ENCODE data around the gene KAT7. TPM values are rescaled to one million over a fixed set of nuclear protein-coding genes. Genes with fewer than 3 reads are reported as not detected.

KAT7 gene
- total and polyA plus RNA-seq, 2 experiments from 2014 or later = 31.0 to 187 TPM

- Histone ChIP-seq H3K27me3 (ENCODE audit: insufficient read depth) (no peaks in the 10 kb centered on the region), H3K4me2 (no peak overlapping the region), H3K79me2 (replicated peaks; ENCODE audit: insufficient read depth) (peaks cover 84% of the 10 kb centered on the region), H3K36me3 (ENCODE audit: insufficient read depth) (peaks cover 53% of the 10 kb centered on the region), H3K4me3 (no peak overlapping the region), H3K27ac (ENCODE audit: low read depth) (no peak overlapping the region), H3F3A (replicated peaks; ENCODE audit: low read depth) (no peaks in the 10 kb centered on the region), H3K9me2 (ENCODE audit: insufficient read depth) (no peaks in the 10 kb centered on the region), H3K4me1 (ENCODE audit: insufficient read depth) (no peaks in the 10 kb centered on the region), H4K20me1 (replicated peaks; ENCODE audit: insufficient read depth) (peaks cover 19% of the 10 kb centered on the region), H2AFZ (no peak overlapping the region)
- Mint-ChIP-seq H3K9me3 (no peaks in the 10 kb centered on the region; the same call in 2 of the 3 replicates), H3K36me3 (ENCODE audit: low read depth) (peaks cover 72% of the 10 kb centered on the region), H3K27ac (0 out of 2 replicates have a peak overlapping the region, but pooled peaks have one; percentile 65), H3K27me3 (ENCODE audit: insufficient read depth, low read depth, poor library complexity) (no peaks in the 10 kb centered on the region), H3K4me1 (0 out of 3 replicates have a peak, but pooled peaks cover 3% of the 10 kb centered on the region), H3K4me3 (no peak overlapping the region)
- ATAC-seq (no peak), DNase-seq (ENCODE audit: low spot score) (no peak)
- TF ChIP-seq STAT1 (IDR thresholded peaks at IDR 0.05; ENCODE audit: unreplicated experiment) (no peak), JUNB (IDR thresholded peaks at IDR 0.05; ENCODE audit: unreplicated experiment) (no peak), CREB1 (CRISPR knock-in tag; IDR thresholded peaks at IDR 0.05; ENCODE audit: low read depth) (no peak)
These were observed 9.7 kb downstream of the KAT7 start for GRCh38 chr17:49798182-49798581.

DNA sequence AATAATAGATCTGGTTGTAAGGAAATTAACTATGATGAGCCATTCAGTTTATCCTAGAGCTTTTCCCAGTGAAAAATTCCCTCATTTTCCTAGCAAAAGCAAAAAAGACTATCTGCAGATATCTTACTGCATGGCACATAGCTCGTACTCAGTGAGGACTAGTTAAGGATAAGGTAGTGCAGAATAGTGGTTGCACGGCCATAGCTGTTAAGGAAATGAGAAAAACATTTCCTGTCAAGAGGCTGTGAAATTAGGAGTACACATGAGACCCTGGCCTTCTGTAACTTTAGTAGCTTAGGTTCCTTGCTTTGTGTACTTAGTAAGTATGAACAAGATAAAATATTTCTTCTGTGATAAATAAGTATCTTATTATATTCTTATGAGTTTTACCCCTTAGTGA lies 10.3 kb downstream of the KAT7 start:
- H4K20me1 ChIP-seq (replicated peaks; ENCODE audit: insufficient read depth) = peaks cover 19% of the 10 kb centered on the region
- H3K27ac ChIP-seq (ENCODE audit: low read depth) = no peak overlapping the region
- no peak for ATAC-seq
- no peak overlapping the region for H3K4me3 ChIP-seq
- H3K36me3 ChIP-seq (ENCODE audit: insufficient read depth) = peaks cover 52% of the 10 kb centered on the region
- Mint-ChIP-seq H3K9me3 (no peaks in the 10 kb centered on the region; the same call in 2 of the 3 replicates), H3K27ac (no peak overlapping the region), H3K36me3 (ENCODE audit: low read depth) (peaks cover 70% of the 10 kb centered on the region), H3K4me3 (no peak overlapping the region), H3K27me3 (ENCODE audit: insufficient read depth, low read depth, poor library complexity) (no peaks in the 10 kb centered on the region), H3K4me1 (0 out of 3 replicates have a peak, but pooled peaks cover 3% of the 10 kb centered on the region)
- H3K4me2 ChIP-seq = no peak overlapping the region
- no peaks in the 10 kb centered on the region for H3F3A ChIP-seq (replicated peaks; ENCODE audit: low read depth)
- no peaks in the 10 kb centered on the region for H3K4me1 ChIP-seq (ENCODE audit: insufficient read depth)
- H2AFZ ChIP-seq = no peak overlapping the region
- no peaks in the 10 kb centered on the region for H3K9me2 ChIP-seq (ENCODE audit: insufficient read depth)
- no peak for DNase-seq (ENCODE audit: low spot score)
- H3K27me3 ChIP-seq (ENCODE audit: insufficient read depth) = no peaks in the 10 kb centered on the region
- H3K79me2 ChIP-seq (replicated peaks; ENCODE audit: insufficient read depth) = peaks cover 84% of the 10 kb centered on the region
- TF ChIP-seq NANOG (IDR thresholded peaks at IDR 0.05; ENCODE audit: borderline replicate concordance) = no peak
- TF ChIP-seq JUNB (IDR thresholded peaks at IDR 0.05; ENCODE audit: unreplicated experiment) = no peak
- TF ChIP-seq EZH2phosphoT487 (IDR thresholded peaks at IDR 0.05; ENCODE audit: unreplicated experiment) = no peak
- TF ChIP-seq STAT1 (IDR thresholded peaks at IDR 0.05; ENCODE audit: unreplicated experiment) = no peak
- no peak for TF ChIP-seq POLR2AphosphoS5 (IDR thresholded peaks at IDR 0.05; ENCODE audit: low read depth)

GRCh38 chr17:49809056-49809455 lies 20.6 kb downstream of the KAT7 start:
- TF ChIP-seq CREB1 (CRISPR knock-in tag; IDR thresholded peaks at IDR 0.05; ENCODE audit: low read depth) (no peak), JUNB (IDR thresholded peaks at IDR 0.05; ENCODE audit: unreplicated experiment) (no peak), ZNF114 (CRISPR knock-in tag; IDR thresholded peaks at IDR 0.05) (no peak)
- TF ChIP-seq, protein P1, sequence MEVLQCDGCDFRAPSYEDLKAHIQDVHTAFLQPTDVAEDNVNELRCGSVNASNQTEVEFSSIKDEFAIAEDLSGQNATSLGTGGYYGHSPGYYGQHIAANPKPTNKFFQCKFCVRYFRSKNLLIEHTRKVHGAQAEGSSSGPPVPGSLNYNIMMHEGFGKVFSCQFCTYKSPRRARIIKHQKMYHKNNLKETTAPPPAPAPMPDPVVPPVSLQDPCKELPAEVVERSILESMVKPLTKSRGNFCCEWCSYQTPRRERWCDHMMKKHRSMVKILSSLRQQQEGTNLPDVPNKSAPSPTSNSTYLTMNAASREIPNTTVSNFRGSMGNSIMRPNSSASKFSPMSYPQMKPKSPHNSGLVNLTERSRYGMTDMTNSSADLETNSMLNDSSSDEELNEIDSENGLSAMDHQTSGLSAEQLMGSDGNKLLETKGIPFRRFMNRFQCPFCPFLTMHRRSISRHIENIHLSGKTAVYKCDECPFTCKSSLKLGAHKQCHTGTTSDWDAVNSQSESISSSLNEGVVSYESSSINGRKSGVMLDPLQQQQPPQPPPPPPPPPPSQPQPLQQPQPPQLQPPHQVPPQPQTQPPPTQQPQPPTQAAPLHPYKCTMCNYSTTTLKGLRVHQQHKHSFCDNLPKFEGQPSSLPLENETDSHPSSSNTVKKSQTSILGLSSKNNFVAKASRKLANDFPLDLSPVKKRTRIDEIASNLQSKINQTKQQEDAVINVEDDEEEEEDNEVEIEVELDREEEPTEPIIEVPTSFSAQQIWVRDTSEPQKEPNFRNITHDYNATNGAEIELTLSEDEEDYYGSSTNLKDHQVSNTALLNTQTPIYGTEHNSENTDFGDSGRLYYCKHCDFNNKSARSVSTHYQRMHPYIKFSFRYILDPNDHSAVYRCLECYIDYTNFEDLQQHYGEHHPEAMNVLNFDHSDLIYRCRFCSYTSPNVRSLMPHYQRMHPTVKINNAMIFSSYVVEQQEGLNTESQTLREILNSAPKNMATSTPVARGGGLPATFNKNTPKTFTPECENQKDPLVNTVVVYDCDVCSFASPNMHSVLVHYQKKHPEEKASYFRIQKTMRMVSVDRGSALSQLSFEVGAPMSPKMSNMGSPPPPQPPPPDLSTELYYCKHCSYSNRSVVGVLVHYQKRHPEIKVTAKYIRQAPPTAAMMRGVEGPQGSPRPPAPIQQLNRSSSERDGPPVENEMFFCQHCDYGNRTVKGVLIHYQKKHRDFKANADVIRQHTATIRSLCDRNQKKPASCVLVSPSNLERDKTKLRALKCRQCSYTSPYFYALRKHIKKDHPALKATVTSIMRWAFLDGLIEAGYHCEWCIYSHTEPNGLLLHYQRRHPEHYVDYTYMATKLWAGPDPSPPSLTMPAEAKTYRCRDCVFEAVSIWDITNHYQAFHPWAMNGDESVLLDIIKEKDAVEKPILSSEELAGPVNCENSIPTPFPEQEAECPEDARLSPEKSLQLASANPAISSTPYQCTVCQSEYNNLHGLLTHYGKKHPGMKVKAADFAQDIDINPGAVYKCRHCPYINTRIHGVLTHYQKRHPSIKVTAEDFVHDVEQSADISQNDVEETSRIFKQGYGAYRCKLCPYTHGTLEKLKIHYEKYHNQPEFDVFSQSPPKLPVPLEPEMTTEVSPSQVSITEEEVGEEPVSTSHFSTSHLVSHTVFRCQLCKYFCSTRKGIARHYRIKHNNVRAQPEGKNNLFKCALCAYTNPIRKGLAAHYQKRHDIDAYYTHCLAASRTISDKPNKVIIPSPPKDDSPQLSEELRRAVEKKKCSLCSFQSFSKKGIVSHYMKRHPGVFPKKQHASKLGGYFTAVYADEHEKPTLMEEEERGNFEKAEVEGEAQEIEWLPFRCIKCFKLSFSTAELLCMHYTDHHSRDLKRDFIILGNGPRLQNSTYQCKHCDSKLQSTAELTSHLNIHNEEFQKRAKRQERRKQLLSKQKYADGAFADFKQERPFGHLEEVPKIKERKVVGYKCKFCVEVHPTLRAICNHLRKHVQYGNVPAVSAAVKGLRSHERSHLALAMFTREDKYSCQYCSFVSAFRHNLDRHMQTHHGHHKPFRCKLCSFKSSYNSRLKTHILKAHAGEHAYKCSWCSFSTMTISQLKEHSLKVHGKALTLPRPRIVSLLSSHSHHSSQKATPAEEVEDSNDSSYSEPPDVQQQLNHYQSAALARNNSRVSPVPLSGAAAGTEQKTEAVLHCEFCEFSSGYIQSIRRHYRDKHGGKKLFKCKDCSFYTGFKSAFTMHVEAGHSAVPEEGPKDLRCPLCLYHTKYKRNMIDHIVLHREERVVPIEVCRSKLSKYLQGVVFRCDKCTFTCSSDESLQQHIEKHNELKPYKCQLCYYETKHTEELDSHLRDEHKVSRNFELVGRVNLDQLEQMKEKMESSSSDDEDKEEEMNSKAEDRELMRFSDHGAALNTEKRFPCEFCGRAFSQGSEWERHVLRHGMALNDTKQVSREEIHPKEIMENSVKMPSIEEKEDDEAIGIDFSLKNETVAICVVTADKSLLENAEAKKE (CRISPR knock-in tag; IDR thresholded peaks at IDR 0.05) = no peak
- no peak for DNase-seq (ENCODE audit: low spot score)
- Histone ChIP-seq H3K36me3 (ENCODE audit: insufficient read depth) (peaks cover 9% of the 10 kb centered on the region; the same call in 1 of the 2 replicates), H3K79me2 (replicated peaks; ENCODE audit: insufficient read depth) (peaks cover 48% of the 10 kb centered on the region), H3K27ac (ENCODE audit: low read depth) (peak overlapping the region; percentile 20; the same call in 1 of the 2 replicates), H3K4me3 (no peak overlapping the region), H3K27me3 (ENCODE audit: insufficient read depth) (no peaks in the 10 kb centered on the region), H4K20me1 (replicated peaks; ENCODE audit: insufficient read depth) (no peaks in the 10 kb centered on the region), H3K9me2 (ENCODE audit: insufficient read depth) (no peaks in the 10 kb centered on the region), H3K4me1 (ENCODE audit: insufficient read depth) (peaks cover 26% of the 10 kb centered on the region), H3F3A (replicated peaks; ENCODE audit: low read depth) (0 out of 2 replicates have a peak, but pooled peaks cover under 1% of the 10 kb centered on the region), H3K4me2 (no peak overlapping the region; the same call in 1 of the 2 replicates), H2AFZ (no peak overlapping the region)
- H3K36me3 Mint-ChIP-seq (ENCODE audit: low read depth) = peaks cover 67% of the 10 kb centered on the region
- peaks cover 29% of the 10 kb centered on the region for H3K4me1 Mint-ChIP-seq
- H3K27ac Mint-ChIP-seq = no peak overlapping the region
- ATAC-seq = no peak
- H3K27me3 Mint-ChIP-seq (ENCODE audit: insufficient read depth, low read depth, poor library complexity) = peaks cover 4% of the 10 kb centered on the region
- no peaks in the 10 kb centered on the region for H3K9me3 Mint-ChIP-seq
- no peak overlapping the region for H3K4me3 Mint-ChIP-seq
